DOHH2 (cell line): Measurements from ENCODE around the gene ALDH3B1.

ENCODE experiments used
- H3F3A ChIP-seq: fragments of 200-600 bp; sonication (generic), shearing (Covaris generic); 2 replicates; pipeline ENCODE4 v1.6.0; 2016; ENCODE audit warnings: antibody characterized with exemption, mild to moderate bottlenecking; ENCODE audit not compliant: control insufficient read depth, insufficient read depth
- H3K27ac ChIP-seq: fragments of 200-600 bp; sonication (generic); 2 replicates; pipeline ENCODE4 v1.5.1; 2014; ENCODE audit warnings: low read depth, mild to moderate bottlenecking, low read length, moderate library complexity
- H3K27me3 ChIP-seq: fragments of 200-600 bp; sonication (generic); 2 replicates; pipeline ENCODE4 v1.6.1; 2014; ENCODE audit warnings: mild to moderate bottlenecking, low read length, mixed read lengths; ENCODE audit not compliant: control insufficient read depth
- H3K36me3 ChIP-seq: fragments of 200-600 bp; sonication (generic); 2 replicates; pipeline ENCODE4 v1.6.1; 2014; ENCODE audit warnings: mild to moderate bottlenecking, low read length, moderate library complexity, mixed read lengths; ENCODE audit not compliant: control insufficient read depth
- H3K4me1 ChIP-seq: fragments of 200-600 bp; sonication (generic); 2 replicates; pipeline ENCODE4 v1.6.1; 2014; ENCODE audit warnings: mild to moderate bottlenecking, low read length, mixed read lengths; ENCODE audit not compliant: control insufficient read depth
- H3K4me2 ChIP-seq: fragments of 200-600 bp; sonication (generic); 2 replicates; pipeline ENCODE4 v1.6.0; 2014; ENCODE audit warnings: mild to moderate bottlenecking, low read length, moderate library complexity
- H3K4me3 ChIP-seq: fragments of 200-600 bp; sonication (generic); 2 replicates; pipeline ENCODE4 v1.5.1; 2014; ENCODE audit warnings: mild to moderate bottlenecking, low read length, mixed read lengths
- H3K79me2 ChIP-seq: fragments of 200-600 bp; sonication (generic); 2 replicates; pipeline ENCODE4 v1.6.1; 2014; ENCODE audit warnings: mild to moderate bottlenecking, low read length, mixed read lengths; ENCODE audit not compliant: control insufficient read depth
- H3K9me2 ChIP-seq: fragments of 200-600 bp; sonication (generic); replicated peaks from 2 replicates; pipeline ENCODE4 v1.6.1; 2014; ENCODE audit warnings: mild to moderate bottlenecking, low read length, mixed read lengths; ENCODE audit not compliant: control insufficient read depth
- H3K9me3 ChIP-seq: fragments of 200-600 bp; sonication (generic); 2 replicates; pipeline ENCODE4 v1.6.1; 2014; ENCODE audit warnings: antibody characterized with exemption, low read length, mixed read lengths; ENCODE audit not compliant: control insufficient read depth, insufficient read depth
- H4K20me1 ChIP-seq: fragments of 200-600 bp; sonication (generic); 2 replicates; pipeline ENCODE4 v1.6.0; 2014; ENCODE audit warnings: low read depth, mild to moderate bottlenecking, antibody characterized with exemption, low read length, moderate library complexity; ENCODE audit not compliant: control insufficient read depth, insufficient read depth
- CTCF ChIP-seq: fragments of 200-600 bp; sonication (generic); IDR thresholded peaks from one replicate; pipeline ENCODE4 v1.5.1; 2014; ENCODE audit warnings: antibody characterized with exemption, mild to moderate bottlenecking, low read depth, low read length; ENCODE audit not compliant: poor library complexity, severe bottlenecking
- EZH2phosphoT487 ChIP-seq: fragments of 200-600 bp; sonication (generic); IDR thresholded peaks from 2 replicates; pipeline ENCODE4 v1.6.1; 2017; ENCODE audit warnings: borderline replicate concordance, mild to moderate bottlenecking, antibody characterized with exemption, low read length, moderate library complexity, mixed read lengths

ALDH3B1 gene

GRCh38 chr11:67999201-67999629 is 10.9 kb upstream of the ALDH3B1 start:
- no peak overlapping the region for H3K4me3 ChIP-seq
- no peak overlapping the region for H3K27ac ChIP-seq
- peaks cover 32% of the 10 kb centered on the region for H3K4me1 ChIP-seq
- no peak for TF ChIP-seq CTCF
- no peak for TF ChIP-seq EZH2phosphoT487
- peaks cover 6% of the 10 kb centered on the region for H3F3A ChIP-seq
- peaks cover 70% of the 10 kb centered on the region for H3K36me3 ChIP-seq
- H3K9me2 ChIP-seq: no peaks in the 10 kb centered on the region
- no peaks in the 10 kb centered on the region; the same call in 1 of the 2 replicates for H3K9me3 ChIP-seq
- H3K4me2 ChIP-seq: no peak overlapping the region
- H4K20me1 ChIP-seq: no peaks in the 10 kb centered on the region
- H3K79me2 ChIP-seq: peaks cover 10% of the 10 kb centered on the region
- no peaks in the 10 kb centered on the region for H3K27me3 ChIP-seq

- Histone ChIP-seq H3K27ac (no peak overlapping the region), H3K4me1 (peaks cover 32% of the 10 kb centered on the region), H3K27me3 (no peaks in the 10 kb centered on the region), H3K4me2 (no peak overlapping the region), H4K20me1 (no peaks in the 10 kb centered on the region), H3K9me2 (no peaks in the 10 kb centered on the region), H3K79me2 (peaks cover 13% of the 10 kb centered on the region), H3K36me3 (peaks cover 66% of the 10 kb centered on the region), H3K9me3 (no peaks in the 10 kb centered on the region; the same call in 1 of the 2 replicates), H3F3A (peaks cover 6% of the 10 kb centered on the region), H3K4me3 (no peak overlapping the region)
- TF ChIP-seq CTCF (no peak), EZH2phosphoT487 (no peak)
These were observed 10.4 kb upstream of the ALDH3B1 start for GRCh38 chr11:67999704-68000103.

- H3K4me2 ChIP-seq: peak overlapping the region; percentile 96
- peaks cover 9% of the 10 kb centered on the region for H3F3A ChIP-seq
- H3K9me2 ChIP-seq: no peaks in the 10 kb centered on the region
- H3K27ac ChIP-seq: peak overlapping the region; percentile 91
- H3K4me1 ChIP-seq: peaks cover 25% of the 10 kb centered on the region
- H3K27me3 ChIP-seq: no peaks in the 10 kb centered on the region
- H4K20me1 ChIP-seq: no peaks in the 10 kb centered on the region
- H3K79me2 ChIP-seq: peaks cover 13% of the 10 kb centered on the region
- H3K36me3 ChIP-seq: peaks cover 45% of the 10 kb centered on the region
- H3K4me3 ChIP-seq: peak overlapping the region; percentile 86
- no peaks in the 10 kb centered on the region; the same call in 1 of the 2 replicates for H3K9me3 ChIP-seq
- TF ChIP-seq CTCF (no peak), EZH2phosphoT487 (no peak)
These were observed 7.6 kb upstream of the ALDH3B1 start for GRCh38 chr11:68002575-68002937.
